Body of pancreas (tissue), 4 donors: Measurements from ENCODE around the gene SHROOM2. TPM values are rescaled to one million over a fixed set of nuclear protein-coding genes. Genes with fewer than 3 reads are reported as not detected.

Source experiments
- ATAC-seq: fragments of 150-250 bp; one replicate; pipeline ENCODE4 v1.9.1; 2016
- DNase-seq, 4 donors: peaks; one replicate each; pipeline ENCODE4 v3.0.0-alpha.2; 2019
- H3K27ac ChIP-seq, 4 donors: fragments of 200-600 bp; sonication (generic); 1 replicate in 3 of 4; 2 replicates in 1 of 4; pipeline versions ENCODE4 v1.5.1 to v1.6.1; 2016 to 2019; ENCODE audit warnings: mild to moderate bottlenecking in 1 of 4, mixed read lengths in 1 of 4, moderate library complexity in 1 of 4
- H3K27me3 ChIP-seq, 2 donors: fragments of 200-600 bp; sonication (generic); one replicate each; pipeline ENCODE4 v1.6.0; 2016; ENCODE audit warnings: mild to moderate bottlenecking in 1 of 2
- H3K36me3 ChIP-seq, 2 donors: fragments of 200-600 bp; sonication (generic); replicated peaks in 1 of 2; 2 replicates each; pipeline ENCODE4 v1.5.1; 2016; ENCODE audit warnings: low read depth in 2 of 2; ENCODE audit not compliant: insufficient read depth in 1 of 2
- H3K4me1 ChIP-seq: fragments of 200-600 bp; sonication (generic); one replicate; pipeline ENCODE4 v1.6.0; 2016
- H3K4me3 ChIP-seq, 2 donors: fragments of 200-600 bp; sonication (generic); 1 replicate in 1 of 2; 2 replicates in 1 of 2; pipeline ENCODE4 v1.5.1; 2016 to 2019
- H3K9me3 ChIP-seq, 3 donors: fragments of 200-600 bp; sonication (generic); 1 replicate in 2 of 3; 2 replicates in 1 of 3; pipeline ENCODE4 v1.5.1; 2016
- POLR2A ChIP-seq, 3 donors: fragments of 450-650 bp; IDR thresholded peaks; one replicate each; pipeline ENCODE4 v1.6.1; 2016; ENCODE audit warnings: antibody characterized with exemption in 3 of 3, mild to moderate bottlenecking in 2 of 3
- whole genome bisulfite sequencing, 2 donors: methylation state at CpG; one replicate each; pipeline ENCODE4 v1.1.5; 2017; 5-methylcytosine and 5-hydroxymethylcytosine counted together
- intact Hi-C: fragments of 100-400 bp; cut with DNase I; formaldehyde crosslinking; loops from one replicate; pipeline ENCODE4 v1.15.1; 2023
- total RNA-seq, 2 donors: library from RNA; depleted of rRNA; stranded (reverse); fragments of >200 nt; gene quantifications; one replicate each; pipeline ENCODE4 v1.1.0, GENCODE V29; 2016
- TF ChIP-seq, protein P1 (sequence below), 7 experiments: fragments of 450-650 bp in 4 of 7; fragments of 200-600 bp in 3 of 7; sonication (generic) in 3 of 7; IDR thresholded peaks; one replicate each; pipeline ENCODE4 v1.5.1; 2016 to 2019; ENCODE audit warnings: antibody characterized with exemption in 7 of 7

SHROOM2 gene
- total RNA-seq, 2 donors from 2014 or later, result 9.9 TPM

DNA sequence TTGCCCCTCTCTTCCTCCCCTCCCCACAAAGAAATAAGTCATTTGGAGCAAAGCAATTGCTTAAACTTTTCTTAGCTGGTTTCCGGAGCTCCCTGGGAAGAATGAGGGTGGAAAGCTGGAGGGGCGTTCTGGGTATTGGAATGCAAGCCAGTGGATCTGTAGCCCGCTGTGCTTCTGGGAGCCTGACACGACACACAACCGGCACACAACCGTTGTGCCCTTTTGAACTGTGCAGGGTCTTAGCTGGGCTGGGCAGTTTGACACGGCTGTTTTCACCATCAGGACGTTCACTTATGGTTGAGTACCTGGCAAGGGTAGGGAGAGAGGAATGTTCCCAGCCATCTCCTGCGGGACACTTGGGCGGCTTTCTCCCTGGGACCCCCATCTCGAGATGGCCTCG lies 38.3 kb downstream of the SHROOM2 start:
- TF ChIP-seq, protein P1, sequence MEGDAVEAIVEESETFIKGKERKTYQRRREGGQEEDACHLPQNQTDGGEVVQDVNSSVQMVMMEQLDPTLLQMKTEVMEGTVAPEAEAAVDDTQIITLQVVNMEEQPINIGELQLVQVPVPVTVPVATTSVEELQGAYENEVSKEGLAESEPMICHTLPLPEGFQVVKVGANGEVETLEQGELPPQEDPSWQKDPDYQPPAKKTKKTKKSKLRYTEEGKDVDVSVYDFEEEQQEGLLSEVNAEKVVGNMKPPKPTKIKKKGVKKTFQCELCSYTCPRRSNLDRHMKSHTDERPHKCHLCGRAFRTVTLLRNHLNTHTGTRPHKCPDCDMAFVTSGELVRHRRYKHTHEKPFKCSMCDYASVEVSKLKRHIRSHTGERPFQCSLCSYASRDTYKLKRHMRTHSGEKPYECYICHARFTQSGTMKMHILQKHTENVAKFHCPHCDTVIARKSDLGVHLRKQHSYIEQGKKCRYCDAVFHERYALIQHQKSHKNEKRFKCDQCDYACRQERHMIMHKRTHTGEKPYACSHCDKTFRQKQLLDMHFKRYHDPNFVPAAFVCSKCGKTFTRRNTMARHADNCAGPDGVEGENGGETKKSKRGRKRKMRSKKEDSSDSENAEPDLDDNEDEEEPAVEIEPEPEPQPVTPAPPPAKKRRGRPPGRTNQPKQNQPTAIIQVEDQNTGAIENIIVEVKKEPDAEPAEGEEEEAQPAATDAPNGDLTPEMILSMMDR (IDR thresholded peaks at IDR 0.05), result no peak
- TF ChIP-seq POLR2A (IDR thresholded peaks at IDR 0.05), result no peak
- H3K4me1 ChIP-seq, result peaks cover 8% of the 10 kb centered on the region
- no peak overlapping the region for H3K4me3 ChIP-seq
- intact Hi-C loops, result no loop called here
- H3K36me3 ChIP-seq, result no peaks in the 10 kb centered on the region
- H3K27ac ChIP-seq, result no peak overlapping the region
- WGBS, 2 donors, result 82 to 86% methylated on average over 9 to 12 of the region's 12 CpGs
- ATAC-seq (no peak), DNase-seq (no peak)
- no peaks in the 10 kb centered on the region for H3K9me3 ChIP-seq
- no peaks in the 10 kb centered on the region for H3K27me3 ChIP-seq

GRCh38 chrX:9825129-9825790 lies 39.0 kb downstream of the SHROOM2 start:
- no peak for TF ChIP-seq POLR2A (IDR thresholded peaks at IDR 0.05)
- TF ChIP-seq, protein P1 (IDR thresholded peaks at IDR 0.05), result no peak
- no peak for DNase-seq
- no peak for ATAC-seq
- no peak overlapping the region for H3K4me3 ChIP-seq
- no peaks in the 10 kb centered on the region for H3K27me3 ChIP-seq
- no peak overlapping the region for H3K27ac ChIP-seq
- H3K36me3 ChIP-seq, result no peaks in the 10 kb centered on the region
- intact Hi-C loops, result no loop called here
- H3K4me1 ChIP-seq, result peaks cover 8% of the 10 kb centered on the region
- H3K9me3 ChIP-seq, result no peaks in the 10 kb centered on the region
- WGBS, 2 donors, result 26 to 33% methylated on average over 3 to 6 of the region's 6 CpGs

DNA sequence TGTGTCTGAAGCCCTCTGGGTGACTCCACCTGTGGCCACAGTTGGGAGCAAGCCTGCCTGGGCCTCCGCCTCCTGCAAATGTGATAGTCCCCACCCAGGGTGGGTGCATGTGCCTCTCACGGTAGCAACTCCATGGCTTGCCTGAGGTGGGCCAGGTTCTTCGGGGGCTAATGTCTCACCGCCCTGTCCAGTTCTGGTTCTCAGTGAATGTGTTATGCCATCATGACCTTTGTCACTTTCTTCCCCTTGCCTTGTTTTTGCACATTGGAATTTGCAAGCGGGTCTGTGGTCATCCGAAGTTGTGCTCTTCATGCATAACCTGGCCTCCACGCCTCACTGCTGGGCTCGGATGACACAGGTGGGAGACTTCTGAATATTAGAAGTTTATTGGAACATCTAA lies 39.7 kb downstream of the SHROOM2 start:
- Histone ChIP-seq H3K27me3 (no peaks in the 10 kb centered on the region), H3K4me3 (no peak overlapping the region), H3K4me1 (peaks cover 8% of the 10 kb centered on the region), H3K36me3 (no peaks in the 10 kb centered on the region), H3K27ac (no peak overlapping the region), H3K9me3 (no peaks in the 10 kb centered on the region)
- DNase-seq (no peak), ATAC-seq (no peak)
- TF ChIP-seq, protein P1 (IDR thresholded peaks at IDR 0.05), result no peak
- TF ChIP-seq POLR2A (IDR thresholded peaks at IDR 0.05), result no peak
- intact Hi-C loops, result no loop called here
- WGBS, 2 donors, result 87 to 90% methylated on average over 4 to 7 of the region's 8 CpGs

- no peaks in the 10 kb centered on the region for H3K27me3 ChIP-seq
- TF ChIP-seq, protein P1 (IDR thresholded peaks at IDR 0.05), result no peak
- no peak for TF ChIP-seq POLR2A (IDR thresholded peaks at IDR 0.05)
Measured at GRCh38 chrX:9829308-9830267, 43.4 kb downstream of the SHROOM2 start.

More at GRCh38 chrX:9829308-9830267, 43.4 kb downstream of the SHROOM2 start:
- no peaks in the 10 kb centered on the region for H3K36me3 ChIP-seq
- H3K27ac ChIP-seq, result no peak overlapping the region
- H3K4me1 ChIP-seq, result peaks cover 8% of the 10 kb centered on the region
- intact Hi-C loops, result no loop called here
- no peak for DNase-seq
- no peak overlapping the region for H3K4me3 ChIP-seq
- no peak for ATAC-seq
- H3K9me3 ChIP-seq, result no peaks in the 10 kb centered on the region
- WGBS, 2 donors, result 91 to 96% methylated on average over 10 to 11 of the region's 14 CpGs
